ACC112 (cell line): ENCODE results near the gene ERICH6B.
"Not testable (repeated sequence)": the region's sequence is repeated elsewhere in the genome, so short reads cannot be mapped to it uniquely, and the experiment has no call there.

Experiments
- H2AFZ ChIP-seq: fragments of 200-600 bp; sonication (generic); one replicate; pipeline ENCODE4 v1.6.0; 2017; ENCODE audit warnings: antibody characterized with exemption, low read length; ENCODE audit not compliant: unreplicated experiment
- H3K27ac ChIP-seq: fragments of 200-600 bp; sonication (generic); 2 replicates; pipeline ENCODE4 v1.5.1; 2014; ENCODE audit warnings: low read depth, mild to moderate bottlenecking, antibody characterized with exemption, low read length, moderate library complexity
- H3K27me3 ChIP-seq: fragments of 200-600 bp; sonication (generic); 2 replicates; pipeline ENCODE4 v1.6.1; 2014; ENCODE audit warnings: mild to moderate bottlenecking, antibody characterized with exemption, low read length, moderate library complexity, mixed read lengths; ENCODE audit not compliant: insufficient read depth
- H3K36me3 ChIP-seq: fragments of 200-600 bp; sonication (generic); 2 replicates; pipeline ENCODE4 v1.6.1; 2016; ENCODE audit warnings: mild to moderate bottlenecking, antibody characterized with exemption, low read length, moderate library complexity, mixed read lengths; ENCODE audit not compliant: insufficient read depth
- H3K4me1 ChIP-seq: fragments of 200-600 bp; sonication (generic); one replicate; pipeline ENCODE4 v1.6.1; 2016; ENCODE audit warnings: low read length, mixed read lengths; ENCODE audit not compliant: insufficient read depth, unreplicated experiment, control insufficient read depth
- H3K4me3 ChIP-seq: fragments of 200-600 bp; sonication (generic); 2 replicates; pipeline ENCODE4 v1.5.1; 2014; ENCODE audit warnings: mild to moderate bottlenecking, low read depth, low read length
- H3K79me2 ChIP-seq: fragments of 200-600 bp; sonication (generic); one replicate; pipeline ENCODE4 v1.6.0; 2016; ENCODE audit warnings: low read length; ENCODE audit not compliant: control insufficient read depth, unreplicated experiment, insufficient read depth

ERICH6B gene

DNA sequence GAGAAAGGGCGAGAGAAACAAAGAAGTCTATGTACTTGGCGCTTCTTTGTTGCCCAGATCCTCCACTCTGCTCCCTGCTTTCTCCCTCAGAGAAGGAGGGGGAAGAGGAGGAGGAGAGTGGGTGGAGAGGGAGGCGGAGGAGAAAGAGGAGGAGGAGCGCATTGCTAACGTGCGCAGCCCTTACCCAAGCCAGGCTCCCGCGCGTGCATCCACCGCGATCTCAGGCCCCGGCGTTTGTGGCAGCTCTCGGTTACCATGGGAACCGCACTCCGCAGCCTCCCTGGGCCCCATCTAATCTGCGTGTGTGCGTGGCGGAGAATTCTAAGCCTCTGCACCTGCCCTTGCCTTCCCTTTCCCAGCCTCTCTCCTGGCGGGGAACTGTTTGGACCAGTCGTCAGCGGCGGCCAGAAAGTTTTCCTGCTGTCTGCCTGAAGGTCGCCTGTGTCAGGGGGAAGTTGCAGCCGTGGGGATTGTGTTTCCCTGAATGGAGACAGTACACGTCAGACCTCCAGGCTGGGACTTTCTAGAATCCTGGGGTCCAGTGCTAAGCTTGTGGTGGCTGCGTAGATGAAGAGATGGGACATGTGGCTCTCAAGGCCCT lies at the start of gene ERICH6B:
TSS of gene ERICH6B (minus strand) at position 239 of the 601 bp plus-strand sequence. CDS start 18,734 bp downstream, outside the sequence.
- Histone ChIP-seq H3K36me3 (no peaks in the 10 kb centered on the region), H2AFZ (no peak within 1 kb of the TSS), H3K27ac (no peak within 1 kb of the TSS), H3K4me1 (no peaks in the 10 kb centered on the region), H3K4me3 (no peak within 1 kb of the TSS), H3K27me3 (peaks cover 86% of the 10 kb centered on the region), H3K79me2 (no peaks in the 10 kb centered on the region)

- peaks cover 13% of the 10 kb centered on the region for H3K4me1 ChIP-seq
- not testable (repeated sequence) for H3K79me2 ChIP-seq, H2AFZ ChIP-seq, H3K36me3 ChIP-seq, H3K27ac ChIP-seq, H3K4me3 ChIP-seq, H3K27me3 ChIP-seq
Observed at GRCh38 chr13:45662903-45663302, 47.4 kb upstream of the ERICH6B start.

DNA sequence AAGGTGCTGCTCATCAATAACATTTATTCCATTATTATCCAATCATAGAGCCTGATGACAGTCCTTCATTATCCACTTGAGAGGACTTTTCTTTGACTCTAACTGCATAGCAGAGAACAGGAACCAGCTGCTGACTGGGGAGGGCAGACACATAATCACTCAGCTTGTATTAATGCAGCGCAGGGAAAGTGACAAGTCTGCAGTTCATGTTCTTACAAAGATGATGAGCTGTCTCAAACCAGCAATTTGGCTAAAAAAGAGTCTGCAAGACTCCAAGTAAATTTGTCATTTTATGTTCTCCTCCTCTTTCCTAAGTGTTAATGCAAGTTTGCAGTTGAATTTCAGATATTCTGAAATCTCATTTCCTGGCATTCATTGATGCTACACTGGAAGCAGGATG lies 46.6 kb upstream of the ERICH6B start:
- H2AFZ ChIP-seq = no peak overlapping the region
- no peak overlapping the region for H3K27ac ChIP-seq
- no peaks in the 10 kb centered on the region for H3K27me3 ChIP-seq
- H3K4me3 ChIP-seq = no peak overlapping the region
- no peaks in the 10 kb centered on the region for H3K79me2 ChIP-seq
- no peaks in the 10 kb centered on the region for H3K36me3 ChIP-seq
- H3K4me1 ChIP-seq = peaks cover 13% of the 10 kb centered on the region

DNA sequence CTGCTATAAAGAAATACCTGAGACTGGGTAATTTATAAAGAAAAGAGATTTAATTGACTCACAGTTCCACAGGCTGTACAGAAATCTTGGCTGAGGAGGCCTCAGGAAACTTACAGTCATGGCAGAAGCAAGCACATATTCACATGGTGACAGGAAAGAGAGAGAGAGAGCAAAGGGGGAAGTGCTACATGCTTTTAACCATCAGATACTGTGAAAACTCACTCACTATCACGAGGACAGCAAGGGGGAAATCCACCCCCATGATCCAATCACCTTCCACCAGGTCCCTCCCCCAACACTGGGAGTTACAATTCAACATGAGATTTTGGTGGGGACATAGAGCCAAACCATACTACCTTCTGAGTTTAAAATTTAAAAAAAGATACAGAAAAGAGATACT lies 44.9 kb upstream of the ERICH6B start:
- not testable (repeated sequence) for H2AFZ ChIP-seq, H3K79me2 ChIP-seq, H3K4me3 ChIP-seq, H3K36me3 ChIP-seq, H3K27me3 ChIP-seq, H3K27ac ChIP-seq
- H3K4me1 ChIP-seq = peaks cover 13% of the 10 kb centered on the region

DNA sequence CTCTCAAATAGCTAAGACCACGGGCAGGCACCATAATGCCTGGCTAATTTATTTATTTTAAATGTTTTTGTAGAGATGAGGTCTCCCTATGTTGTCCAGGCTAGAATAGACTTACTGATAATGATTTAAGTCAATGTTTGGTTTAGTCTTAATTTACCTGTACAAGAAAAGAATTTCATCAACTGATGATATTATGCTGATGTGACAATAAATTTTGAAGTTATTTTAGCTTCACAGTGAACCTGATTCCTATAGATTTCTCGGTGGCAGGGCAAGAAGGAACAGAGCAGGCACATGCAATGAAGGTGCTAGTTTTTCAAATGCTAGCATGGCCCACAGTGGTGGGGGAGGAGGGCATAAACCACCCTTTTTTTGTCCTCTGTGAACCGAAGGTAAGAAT lies 44.0 kb upstream of the ERICH6B start:
- Histone ChIP-seq H3K27ac (no peak overlapping the region), H3K4me3 (no peak overlapping the region), H2AFZ (no peak overlapping the region), H3K36me3 (no peaks in the 10 kb centered on the region), H3K27me3 (no peaks in the 10 kb centered on the region), H3K79me2 (no peaks in the 10 kb centered on the region), H3K4me1 (peaks cover 13% of the 10 kb centered on the region)

GRCh38 chr13:45658586-45659235 lies 43.2 kb upstream of the ERICH6B start:
- H3K4me3 ChIP-seq = peak overlapping the region; percentile 3; the same call in 1 of the 2 replicates
- no peaks in the 10 kb centered on the region for H3K27me3 ChIP-seq
- H2AFZ ChIP-seq = peak overlapping the region; percentile 53
- H3K27ac ChIP-seq = peak overlapping the region; percentile 71
- H3K36me3 ChIP-seq = no peaks in the 10 kb centered on the region
- peaks cover 13% of the 10 kb centered on the region for H3K4me1 ChIP-seq
- no peaks in the 10 kb centered on the region for H3K79me2 ChIP-seq

DNA sequence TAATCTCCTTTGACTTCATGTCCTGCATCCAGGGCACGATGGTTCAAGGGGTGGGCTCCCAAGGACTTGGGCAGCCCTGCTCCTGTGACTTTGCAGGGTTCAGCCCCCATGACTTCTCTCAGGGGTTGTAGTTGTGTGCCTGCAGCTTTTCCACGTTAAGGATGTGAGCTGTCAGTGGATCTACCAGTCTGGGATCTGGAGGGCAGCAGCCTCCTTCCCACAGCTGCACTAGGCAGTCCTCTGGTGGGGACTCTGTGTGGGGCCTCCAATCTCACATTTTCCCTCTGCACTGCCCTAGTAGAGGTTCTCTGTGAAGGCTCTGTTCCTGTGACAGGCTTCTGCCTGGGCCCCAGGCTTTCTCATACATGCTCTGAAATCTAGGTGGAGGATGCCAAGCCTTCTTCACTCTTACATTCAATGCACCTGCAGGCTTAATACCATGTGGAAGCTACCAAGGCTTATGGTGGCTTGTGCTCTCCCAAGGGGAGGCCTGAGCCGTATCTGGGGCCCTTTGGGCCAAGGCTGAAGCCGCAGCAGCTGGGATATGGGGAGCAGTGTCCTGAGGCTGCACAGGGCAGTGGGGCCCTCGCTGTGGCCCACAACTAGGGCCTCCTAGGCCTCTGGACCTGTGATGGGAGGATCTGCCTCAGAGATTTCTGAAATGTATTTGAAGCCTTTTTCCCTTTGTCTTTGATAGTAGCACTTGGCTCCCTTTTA lies 39.3 kb upstream of the ERICH6B start:
- Histone ChIP-seq H3K79me2 (no peaks in the 10 kb centered on the region), H3K4me3 (no peak overlapping the region), H2AFZ (no peak overlapping the region), H3K36me3 (no peaks in the 10 kb centered on the region), H3K27me3 (0 out of 2 replicates have a peak, but pooled peaks cover 4% of the 10 kb centered on the region), H3K27ac (no peak overlapping the region), H3K4me1 (peaks cover 13% of the 10 kb centered on the region)

DNA sequence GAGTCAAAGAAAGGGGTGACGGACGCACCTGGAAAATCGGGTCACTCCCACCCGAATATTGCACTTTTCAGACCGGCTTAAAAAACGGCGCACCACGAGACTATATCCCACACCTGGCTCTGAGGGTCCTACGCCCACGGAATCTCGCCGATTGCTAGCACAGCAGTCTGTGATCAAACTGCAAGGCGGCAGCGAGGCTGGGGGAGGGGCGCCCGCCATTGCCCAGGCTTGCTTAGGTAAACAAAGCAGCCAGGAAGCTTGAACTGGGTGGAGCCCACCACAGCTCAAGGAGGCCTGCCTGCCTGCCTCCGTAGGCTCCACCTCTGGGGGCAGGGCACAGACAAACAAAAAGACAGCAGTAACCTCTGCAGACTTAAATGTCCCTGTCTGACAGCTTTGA lies 29.7 kb upstream of the ERICH6B start:
- H3K27ac ChIP-seq, H3K4me1 ChIP-seq, H2AFZ ChIP-seq, H3K4me3 ChIP-seq, H3K36me3 ChIP-seq, H3K79me2 ChIP-seq: not testable (repeated sequence)
- peaks cover 20% of the 10 kb centered on the region; the same call in 1 of the 2 replicates for H3K27me3 ChIP-seq

- H3K79me2 ChIP-seq, H3K4me1 ChIP-seq, H3K4me3 ChIP-seq, H3K27ac ChIP-seq, H2AFZ ChIP-seq, H3K36me3 ChIP-seq: not testable (repeated sequence)
- H3K27me3 ChIP-seq = peaks cover 20% of the 10 kb centered on the region; the same call in 1 of the 2 replicates
Observed at GRCh38 chr13:45642159-45642558, 26.6 kb upstream of the ERICH6B start.

DNA sequence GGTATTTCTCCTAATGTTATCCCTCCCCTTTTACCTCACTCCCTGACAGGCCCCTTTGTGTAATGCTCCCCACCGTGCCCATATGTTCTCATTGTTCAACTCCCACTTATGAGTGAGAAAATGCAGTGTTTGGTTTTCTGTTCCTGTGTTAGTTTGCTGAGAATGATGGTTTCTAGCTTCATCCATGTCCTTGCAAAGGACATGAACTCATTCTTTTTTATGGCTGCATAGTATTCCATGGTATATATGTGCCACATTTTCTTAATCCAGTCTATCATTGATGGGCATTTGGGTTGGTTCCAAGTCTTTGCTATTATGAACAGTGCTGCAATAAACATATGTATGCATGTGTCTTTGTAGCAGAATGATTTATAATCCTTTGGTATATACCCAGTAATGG lies 19.8 kb upstream of the ERICH6B start:
- not testable (repeated sequence) for H3K27ac ChIP-seq, H3K4me3 ChIP-seq, H3K79me2 ChIP-seq, H3K4me1 ChIP-seq, H3K36me3 ChIP-seq, H2AFZ ChIP-seq
- peaks cover 19% of the 10 kb centered on the region; the same call in 1 of the 2 replicates for H3K27me3 ChIP-seq

DNA sequence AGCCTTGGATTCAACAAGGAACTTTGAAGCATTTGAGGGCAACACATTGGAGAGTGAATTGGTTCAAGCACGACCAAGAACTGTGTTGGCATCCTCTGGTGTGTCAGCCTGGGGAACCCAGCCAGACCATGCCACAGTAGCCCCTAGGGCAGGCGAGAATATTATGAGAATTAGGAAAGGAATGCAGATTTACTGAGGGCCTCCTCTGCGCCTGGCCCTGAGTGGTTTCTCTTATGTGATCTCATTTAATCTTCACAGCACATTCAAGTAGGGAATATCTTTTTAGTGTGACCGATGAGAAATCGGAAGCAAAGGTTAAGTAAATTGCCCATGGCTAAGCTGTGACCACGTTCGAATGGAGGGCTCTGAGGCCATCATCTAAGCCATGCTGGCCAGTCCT lies 15.3 kb upstream of the ERICH6B start:
- Histone ChIP-seq H3K4me3 (no peak overlapping the region), H2AFZ (no peak overlapping the region), H3K4me1 (peaks cover 3% of the 10 kb centered on the region), H3K27me3 (peaks cover 48% of the 10 kb centered on the region; the same call in 1 of the 2 replicates), H3K79me2 (no peaks in the 10 kb centered on the region), H3K36me3 (no peaks in the 10 kb centered on the region), H3K27ac (no peak overlapping the region)
